ENCODE measurements around the gene DEFB132. TPM values are rescaled to one million over a fixed set of nuclear protein-coding genes. Genes with fewer than 3 reads are reported as not detected.
"Not testable (repeated sequence)": the region's sequence is repeated elsewhere in the genome, so short reads cannot be mapped to it uniquely, and the experiment has no call there.

The DEFB132 gene
- under 1 TPM in 1 of 2 donors, not detected in 1; 0.32 TPM for total RNA-seq
- long read RNA-seq, result 0 reads

- intact Hi-C loops (cut with DNase I), result no loop called here
- DNase-seq, result no peak
- no peak for ATAC-seq
Measured at GRCh38 chr20:257419-257818, at the start of gene DEFB132. Gene DEFB132, plus strand, starts transcription at chr20:257724. Its CDS starts 55 bp downstream, at chr20:257779.

- intact Hi-C loops (cut with DNase I), result no loop called here
- DNase-seq (no peak), ATAC-seq (peak; percentile 79 to 90)
Measured at GRCh38 chr20:208942-209566, 48.5 kb upstream of the DEFB132 start.

GRCh38 chr20:210809-211502 lies 46.6 kb upstream of the DEFB132 start:
- intact Hi-C loops (cut with DNase I), result no loop called here
- DNase-seq (no peak), ATAC-seq (no peak)

GRCh38 chr20:214383-214782 lies 43.1 kb upstream of the DEFB132 start:
- no peak for ATAC-seq
- DNase-seq, result no peak
- intact Hi-C loops (cut with DNase I), result no loop called here

GRCh38 chr20:215796-216195 lies 41.7 kb upstream of the DEFB132 start:
- no peak for ATAC-seq
- intact Hi-C loops (cut with DNase I), result no loop called here

GRCh38 chr20:217266-217665 lies 40.3 kb upstream of the DEFB132 start:
- intact Hi-C loops (cut with DNase I), result no loop called here
- DNase-seq (no peak), ATAC-seq (peak; percentile 58 to 72)

More at GRCh38 chr20:215796-216195, 41.7 kb upstream of the DEFB132 start:
- DNase-seq, result no peak

GRCh38 chr20:219290-220115 lies 38.0 kb upstream of the DEFB132 start:
- ATAC-seq (peak; percentile 35 to 72), DNase-seq (no peak)
- intact Hi-C loops (cut with DNase I), result no loop called here

GRCh38 chr20:221258-221830 lies 36.2 kb upstream of the DEFB132 start:
- ATAC-seq, result no peak
- intact Hi-C loops (cut with DNase I), result no loop called here
- DNase-seq, result no peak

GRCh38 chr20:225879-226278 lies 31.6 kb upstream of the DEFB132 start:
- ATAC-seq; DNase-seq; intact Hi-C loops (cut with DNase I): not testable (repeated sequence)

- DNase-seq (no peak), ATAC-seq (no peak)
- intact Hi-C loops (cut with DNase I), result no loop called here
Measured at GRCh38 chr20:226958-227357, 30.6 kb upstream of the DEFB132 start, which contains the start of gene DEFB129. Gene DEFB129, plus strand, starts transcription at chr20:227258. Its CDS starts 31 bp downstream, at chr20:227289.

- DNase-seq, result no peak
- ATAC-seq, result no peak
- intact Hi-C loops (cut with DNase I), result no loop called here
Measured at GRCh38 chr20:227439-228105, 30.0 kb upstream of the DEFB132 start.

GRCh38 chr20:235891-236290 lies 21.6 kb upstream of the DEFB132 start:
- ATAC-seq, result peak in 1 of 2 donors; percentile 71
- intact Hi-C loops (cut with DNase I), result no loop called here
- no peak for DNase-seq

- no peak for DNase-seq
- peak; percentile 74 to 85 for ATAC-seq
- intact Hi-C loops (cut with DNase I), result no loop called here
Measured at GRCh38 chr20:237489-237888, 20.0 kb upstream of the DEFB132 start.

- intact Hi-C loops (cut with DNase I), result no loop called here
- ATAC-seq (peak in 1 of 2 donors; percentile 44), DNase-seq (no peak)
Measured at GRCh38 chr20:237929-238328, 19.6 kb upstream of the DEFB132 start.

GRCh38 chr20:242905-243304 lies 14.6 kb upstream of the DEFB132 start:
- DNase-seq (no peak), ATAC-seq (no peak)
- intact Hi-C loops (cut with DNase I), result no loop called here

- intact Hi-C loops (cut with DNase I), result no loop called here
- DNase-seq, result no peak
Measured at GRCh38 chr20:251354-251753, 6.2 kb upstream of the DEFB132 start.

GRCh38 chr20:252801-253200 lies 4.7 kb upstream of the DEFB132 start:
- intact Hi-C loops (cut with DNase I), result no loop called here
- DNase-seq (no peak), ATAC-seq (no peak)

More at GRCh38 chr20:251354-251753, 6.2 kb upstream of the DEFB132 start:
- no peak for ATAC-seq

GRCh38 chr20:253447-253846 lies 4.1 kb upstream of the DEFB132 start:
- ATAC-seq; intact Hi-C loops (cut with DNase I); DNase-seq: not testable (repeated sequence)
